ENCODE data around the gene LCE2D.

The LCE2D gene

DNA sequence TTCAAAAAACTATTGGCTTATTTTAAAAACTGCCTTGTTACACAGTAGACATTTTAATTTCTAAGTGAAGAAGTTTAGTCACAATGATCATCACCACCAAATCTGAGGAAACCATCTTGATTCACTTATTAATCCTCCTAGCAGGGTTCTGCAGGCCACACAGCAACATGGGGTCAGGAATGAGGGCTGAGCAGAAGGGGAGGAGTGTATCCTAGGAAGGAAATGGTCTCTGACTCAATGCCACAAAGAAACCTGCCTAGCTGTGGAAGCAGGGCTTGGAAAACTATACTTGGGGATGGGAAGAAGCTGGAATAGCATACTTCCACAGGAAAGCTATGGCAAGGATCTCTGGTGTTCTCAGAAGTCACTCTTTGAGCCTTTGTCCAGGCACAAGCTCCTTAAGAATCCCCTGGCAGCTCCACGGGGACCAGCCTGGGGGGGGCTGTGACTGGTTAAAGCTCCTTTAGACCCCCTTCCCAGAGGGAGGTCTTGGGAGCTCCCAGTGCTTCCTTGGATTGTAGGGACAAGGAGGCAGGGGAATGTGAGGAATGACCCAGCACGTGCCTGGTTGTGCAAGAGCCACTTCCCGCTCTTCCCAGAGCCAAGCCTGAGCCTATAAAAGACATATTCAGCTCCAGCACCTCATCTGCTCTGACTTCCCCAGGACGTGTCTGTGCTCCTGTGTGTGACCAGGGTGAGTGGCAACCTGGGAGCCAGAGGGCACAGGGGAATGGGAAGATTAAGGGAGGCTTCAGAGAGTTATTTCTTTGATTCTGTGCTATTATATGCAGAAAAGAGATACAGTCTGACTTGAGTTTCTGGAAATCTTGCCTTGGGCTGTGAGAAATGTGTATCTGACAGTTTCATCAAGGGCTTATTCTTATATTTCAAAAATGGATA is 34.8 kb downstream of the LCE2D start, which contains the start of gene LCE2A:
LCE2A (plus strand) TSS at position 645 of the 900 bp plus-strand sequence. CDS start 557 bp downstream, outside the sequence.
- DNase-seq = peak; percentile 1

DNA sequence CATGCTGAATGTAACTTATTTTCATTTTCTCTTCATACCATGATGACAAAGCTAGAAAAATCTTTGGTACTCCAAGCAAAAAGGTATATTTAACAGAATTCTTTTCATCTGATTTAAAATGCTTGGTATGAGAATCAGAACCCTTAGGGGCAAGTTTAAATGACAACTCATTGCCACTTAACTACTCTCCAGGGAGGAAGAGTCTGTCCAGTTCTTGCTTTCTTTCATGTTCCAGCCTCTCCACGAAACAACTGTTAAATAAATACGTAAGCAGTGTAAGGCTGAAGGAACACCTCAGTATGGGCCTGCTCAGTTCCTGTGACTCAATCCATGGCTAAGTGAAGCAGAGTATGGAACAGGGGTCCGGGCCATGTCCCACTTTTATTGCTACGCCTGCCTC is 36.6 kb downstream of the LCE2D start:
- DNase-seq = no peak

DNA sequence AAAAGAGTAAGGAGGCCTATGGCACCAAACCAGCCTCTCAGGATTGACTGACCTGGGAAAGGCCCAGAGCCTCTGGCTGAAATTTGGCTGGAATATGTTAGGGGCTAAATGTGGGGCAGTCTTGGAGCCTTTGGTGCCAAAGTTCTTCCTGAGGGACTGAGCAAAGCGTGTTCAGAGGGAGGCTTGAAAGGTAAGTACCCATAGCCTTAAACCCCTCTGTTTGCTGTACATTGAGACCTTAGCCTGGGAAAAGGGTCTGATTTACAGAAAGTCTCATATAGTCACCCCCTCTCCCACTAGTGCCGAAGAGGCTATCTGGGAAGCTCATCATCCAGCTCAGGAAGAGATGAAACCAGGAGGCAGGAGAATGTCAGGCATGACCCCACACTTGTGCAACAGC is 44.7 kb downstream of the LCE2D start, which contains the start of gene LCE4A:
LCE4A (plus strand) TSS at position 301 of the 400 bp plus-strand sequence. CDS start 916 bp downstream, outside the sequence.
- DNase-seq = no peak

Measured in fibroblast of skin of scalp (primary cell).